Transverse colon (tissue), 4 donors: ENCODE measurements around the gene PTPRD. TPM values are rescaled to one million over a fixed set of nuclear protein-coding genes. Genes with fewer than 3 reads are reported as not detected.

Experiments used
- DNase-seq: peaks from one replicate; pipeline ENCODE4 v3.0.0-alpha.2; 2019
- H3K27ac ChIP-seq, 4 donors: fragments of 200-600 bp; sonication (generic); 2 replicates each; pipeline ENCODE4 v1.5.1; 2016 to 2018; ENCODE audit warnings: inconsistent platforms in 4 of 4
- H3K27me3 ChIP-seq: fragments of 200-600 bp; sonication (generic); 2 replicates; pipeline ENCODE4 v1.5.1; 2017; ENCODE audit warnings: inconsistent platforms
- H3K36me3 ChIP-seq, 4 donors: fragments of 200-600 bp; sonication (generic); 2 replicates each; pipeline ENCODE4 v1.5.1; 2017 to 2019; ENCODE audit warnings: inconsistent platforms in 4 of 4
- H3K4me1 ChIP-seq, 4 donors: fragments of 200-600 bp; sonication (generic); 2 replicates each; pipeline ENCODE4 v1.5.1; 2017 to 2020; ENCODE audit warnings: inconsistent platforms in 4 of 4
- H3K4me3 ChIP-seq, 4 donors: fragments of 200-600 bp; sonication (generic); 1 replicate in 1 of 4; 2 replicates in 3 of 4; pipeline versions ENCODE4 v1.5.1 to v1.6.1; 2017 to 2019; ENCODE audit warnings: inconsistent platforms in 4 of 4
- H3K9me3 ChIP-seq, 2 donors: fragments of 200-600 bp; sonication (generic); 2 replicates each; pipeline ENCODE4 v1.5.1; 2017 to 2019; ENCODE audit warnings: inconsistent platforms in 2 of 2
- CTCF ChIP-seq, 5 experiments: fragments of 200-600 bp in 3 of 5; fragments of 450-650 bp in 2 of 5; sonication (generic) in 3 of 5; IDR thresholded peaks; 1 replicate in 2 of 5; 2 replicates in 3 of 5; pipeline ENCODE4 v1.5.1; 2016 to 2017; ENCODE audit warnings: antibody characterized with exemption in 5 of 5, inconsistent platforms in 3 of 5, mild to moderate bottlenecking in 2 of 5, moderate library complexity in 1 of 5
- EP300 ChIP-seq: sonication (generic); formaldehyde crosslinking; IDR thresholded peaks from one replicate; pipeline ENCODE4 v1.6.1; 2017; ENCODE audit warnings: antibody characterized with exemption, low read depth
- POLR2A ChIP-seq: fragments of 450-650 bp; IDR thresholded peaks from one replicate; pipeline ENCODE4 v1.6.1; 2016; ENCODE audit warnings: antibody characterized with exemption, mild to moderate bottlenecking, moderate library complexity
- POLR2AphosphoS5 ChIP-seq, 3 donors: sonication (generic); formaldehyde crosslinking; IDR thresholded peaks; one replicate each; pipeline ENCODE4 v1.6.1; 2016; ENCODE audit warnings: antibody characterized with exemption in 3 of 3
- WGBS, 2 donors: methylation state at CpG; one replicate each; pipeline ENCODE4 v1.1.5; 2018; ENCODE audit warnings: low coverage in 1 of 2; 5-methylcytosine and 5-hydroxymethylcytosine counted together
- in situ Hi-C, 4 donors: fragments of 200-750 bp; cut with MboI; loops; one replicate each; pipeline versions ENCODE4 v1.15.0 to v1.15.1; 2017; ENCODE audit warnings: low sequenced_read_pairs in 3 of 4, low pct_ligation_motif_present in 1 of 4, low pct_unique_long_range_greater_than_20kb in 1 of 4
- intact Hi-C: fragments of 100-400 bp; cut with DNase I; formaldehyde crosslinking; loops from one replicate; pipeline ENCODE4 v1.15.1; 2023; ENCODE audit warnings: low total_unique reads
- total RNA-seq, 4 donors: library from RNA; depleted of rRNA; stranded (reverse); fragments of >200 nt; gene quantifications; one replicate each; pipeline ENCODE4 v1.1.0, GENCODE V29; 2016

PTPRD gene
- total RNA-seq, 4 donors from 2014 or later, result 43.0 to 115 (median 79.1) TPM

- intact Hi-C loops (no loop called here), in situ Hi-C loops (loop anchor here in 1 of 4 donors (10.0 kb wide), 1 partner anchor 191 kb away; no protein-coding TSS in a partner anchor)
Observed at GRCh38 chr9:9603345-9603744, 1009.5 kb downstream of the PTPRD start.

GRCh38 chr9:9598723-9599122, 1014.1 kb downstream of the PTPRD start:
- Histone ChIP-seq H3K4me1 (no peaks in the 10 kb centered on the region), H3K27me3 (no peaks in the 10 kb centered on the region), H3K4me3 (no peak overlapping the region), H3K9me3 (no peaks in the 10 kb centered on the region), H3K27ac (no peak overlapping the region), H3K36me3 (no peaks in the 10 kb centered on the region)
- no peak for DNase-seq
- in situ Hi-C loops (no loop called here), intact Hi-C loops (no loop called here)
- TF ChIP-seq CTCF (IDR thresholded peaks at IDR 0.05) (no peak), POLR2A (no peak), EP300 (no peak)
- WGBS, 2 donors, result 67 to 73% methylated on average over 1 of the region's 1 CpG

More at GRCh38 chr9:9603345-9603744, 1009.5 kb downstream of the PTPRD start:
- 67% methylated on average over 2 of the region's 2 CpGs; no CpG with 5 or more reads in 1 of the 2 donors for WGBS, 2 donors
- no peaks in the 10 kb centered on the region for H3K4me1 ChIP-seq
- H3K4me3 ChIP-seq, result no peak overlapping the region
- no peak overlapping the region for H3K27ac ChIP-seq
- no peaks in the 10 kb centered on the region for H3K36me3 ChIP-seq
- no peaks in the 10 kb centered on the region for H3K27me3 ChIP-seq
- TF ChIP-seq POLR2AphosphoS5 (IDR thresholded peaks at IDR 0.05) (no peak), CTCF (IDR thresholded peaks at IDR 0.05) (no peak), EP300 (no peak), POLR2A (no peak)
- no peaks in the 10 kb centered on the region for H3K9me3 ChIP-seq
- no peak for DNase-seq

GRCh38 chr9:9592104-9592503, 1020.7 kb downstream of the PTPRD start:
- intact Hi-C loops (no loop called here), in situ Hi-C loops (no loop called here)
- H3K4me3 ChIP-seq, result no peak overlapping the region
- no peaks in the 10 kb centered on the region for H3K36me3 ChIP-seq
- DNase-seq, result no peak
- H3K9me3 ChIP-seq, result no peaks in the 10 kb centered on the region
- TF ChIP-seq EP300, result no peak
- no peaks in the 10 kb centered on the region for H3K4me1 ChIP-seq
- no peaks in the 10 kb centered on the region for H3K27me3 ChIP-seq
- WGBS, 2 donors, result 56 to 74% methylated on average over 2 of the region's 2 CpGs
- no peak overlapping the region for H3K27ac ChIP-seq

- 22 to 40% methylated on average over 1 to 2 of the region's 2 CpGs for WGBS, 2 donors
- intact Hi-C loops, result no loop called here
Observed at GRCh38 chr9:9585920-9586319, 1026.9 kb downstream of the PTPRD start.

More at GRCh38 chr9:9585920-9586319, 1026.9 kb downstream of the PTPRD start:
- Histone ChIP-seq H3K9me3 (no peaks in the 10 kb centered on the region), H3K4me3 (no peak overlapping the region), H3K27me3 (no peaks in the 10 kb centered on the region), H3K27ac (no peak overlapping the region), H3K36me3 (no peaks in the 10 kb centered on the region), H3K4me1 (no peaks in the 10 kb centered on the region)
- in situ Hi-C loops, result no loop called here
- TF ChIP-seq CTCF (IDR thresholded peaks at IDR 0.05) (no peak), POLR2A (no peak), POLR2AphosphoS5 (IDR thresholded peaks at IDR 0.05) (no peak), EP300 (no peak)
- DNase-seq, result no peak
